BLaER1 treated with 17β-estradiol and CSF1 and Interleukin-3, amounts not matched to agents 10 nM and 100 nM (cell line): ENCODE data around the gene USP3.
A peak's percentile ranks its signal among the peaks of the same experiment; 100 is the strongest.

Experiments
- H3K27ac ChIP-seq, 11 experiments: shearing (Covaris generic); formaldehyde crosslinking; 2 replicates each; pipeline ENCODE4 v1.8.1; 2022
- H3K27me3 ChIP-seq, 11 experiments: shearing (Covaris generic); formaldehyde crosslinking; 2 replicates each; pipeline ENCODE4 v1.8.1; 2022
- H3K36me3 ChIP-seq, 11 experiments: shearing (Covaris generic); formaldehyde crosslinking; 2 replicates each; pipeline ENCODE4 v1.8.1; 2022
- H3K4me1 ChIP-seq, 10 experiments: shearing (Covaris generic); formaldehyde crosslinking; 2 replicates each; pipeline ENCODE4 v1.8.1; 2022
- H3K4me2 ChIP-seq, 11 experiments: shearing (Covaris generic); formaldehyde crosslinking; 2 replicates each; pipeline ENCODE4 v1.8.1; 2022
- H3K4me3 ChIP-seq, 10 experiments: shearing (Covaris generic); formaldehyde crosslinking; 2 replicates each; pipeline ENCODE4 v1.8.1; 2022
- H3K9ac ChIP-seq, 11 experiments: shearing (Covaris generic); formaldehyde crosslinking; 2 replicates each; pipeline ENCODE4 v1.8.1; 2022
- H3K9me3 ChIP-seq, 11 experiments: shearing (Covaris generic); formaldehyde crosslinking; replicated peaks in 1 of 11; 2 replicates each; pipeline ENCODE4 v1.8.1; 2022
- H4K20me1 ChIP-seq, 11 experiments: shearing (Covaris generic); formaldehyde crosslinking; 2 replicates each; pipeline ENCODE4 v1.8.1; 2022
- Cebpa-rat ChIP-seq, 11 experiments: shearing (Covaris generic); IDR thresholded peaks; 2 replicates each; pipeline ENCODE4 v1.8.1; 2022

USP3 gene

DNA sequence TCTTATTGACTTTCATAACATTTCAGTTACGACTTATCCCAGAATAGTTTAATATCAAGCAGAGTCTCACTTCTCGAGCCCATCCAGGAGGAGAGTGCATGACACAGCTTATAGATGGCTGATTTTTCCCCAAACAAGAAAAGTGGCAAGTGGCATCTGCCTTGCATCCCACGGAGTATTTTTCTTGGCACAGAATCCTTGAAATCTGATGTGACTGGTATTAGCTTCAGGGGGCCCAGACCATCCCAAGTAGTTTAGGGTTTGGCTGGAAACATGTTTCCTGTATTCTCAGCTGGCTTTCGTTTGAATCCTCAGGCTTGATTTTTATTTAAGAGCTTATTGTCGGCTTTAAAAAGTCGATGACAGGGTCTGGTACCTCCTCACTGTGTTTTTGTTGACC, 72.0 kb downstream of the USP3 start:
- Histone ChIP-seq H3K4me1 (no peaks in the 10 kb centered on the region), H3K27ac (no peak overlapping the region), H3K9ac (no peak overlapping the region), H3K4me2 (no peak overlapping the region), H3K27me3 (no peaks in the 10 kb centered on the region), H3K9me3 (no peaks in the 10 kb centered on the region), H3K36me3 (peaks cover 94 to 100% (median 98%) of the 10 kb centered on the region in 11 experiments), H3K4me3 (no peak overlapping the region), H4K20me1 (peaks cover 13 to 87% (median 57%) of the 10 kb centered on the region in 11 experiments; a peak in 20 of 22 replicates)
- TF ChIP-seq Cebpa-rat (IDR thresholded peaks at IDR 0.05): no peak

DNA sequence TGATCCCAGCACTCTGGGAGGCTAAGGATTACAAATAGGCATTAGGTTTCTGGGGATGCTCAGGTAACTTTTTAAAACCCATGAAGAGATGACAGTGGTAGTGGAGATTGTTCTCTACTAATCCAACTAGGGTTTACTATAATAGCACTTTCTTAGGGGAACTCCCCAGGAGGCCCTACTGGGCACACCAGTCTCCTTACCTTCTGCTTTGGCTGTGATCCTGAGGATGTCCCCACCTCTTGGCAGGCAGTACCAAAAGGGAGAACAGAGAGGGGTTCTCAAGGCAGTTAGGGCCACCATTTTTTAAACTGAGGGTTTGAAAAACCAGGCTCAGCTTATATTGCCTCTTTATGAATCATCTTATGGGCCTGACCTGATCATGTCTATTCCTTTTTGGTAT, 77.8 kb downstream of the USP3 start:
- no peaks in the 10 kb centered on the region for H3K4me1 ChIP-seq
- TF ChIP-seq Cebpa-rat (IDR thresholded peaks at IDR 0.05): no peak

DNA sequence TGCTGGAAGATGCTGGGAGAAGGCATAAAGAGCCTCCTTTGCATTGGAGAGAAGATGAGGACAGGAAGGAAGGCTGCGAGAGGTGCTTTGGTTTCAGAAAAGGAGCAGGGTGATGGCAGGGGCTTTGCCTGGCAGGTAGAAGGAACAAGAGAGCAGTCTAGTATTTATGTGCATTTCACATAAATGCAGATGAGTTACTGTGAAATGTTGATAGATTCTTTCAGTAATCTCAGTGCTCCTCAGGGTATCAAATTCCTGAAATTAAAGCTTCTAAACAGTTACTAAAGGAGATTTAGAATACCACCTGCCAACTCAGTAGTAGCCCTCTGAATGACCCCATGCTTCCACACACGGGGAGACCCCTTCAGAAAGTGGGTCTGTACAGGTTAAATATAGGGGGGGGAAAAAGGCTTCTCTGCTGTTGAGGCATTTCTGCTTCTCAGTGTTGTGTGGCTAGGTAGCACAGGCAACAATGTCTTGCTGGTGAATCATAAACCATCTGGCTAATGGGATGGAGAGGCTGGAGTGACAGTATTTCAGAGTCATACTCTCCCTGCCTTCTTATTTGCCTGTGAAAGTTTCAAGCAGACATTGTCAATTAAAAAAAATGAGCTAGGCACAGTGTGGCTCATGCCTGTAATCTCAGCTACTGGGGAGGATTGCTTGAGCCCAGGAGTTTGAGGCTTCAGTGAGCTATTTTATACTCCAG, 78.5 kb downstream of the USP3 start:
- peaks cover 4 to 89% (median 58%) of the 10 kb centered on the region in 11 experiments; a peak in 18 of 22 replicates for H4K20me1 ChIP-seq
- peaks cover 0 to 29% (median 12%) of the 10 kb centered on the region in 11 experiments; a peak in 11 of 22 replicates for H3K9me3 ChIP-seq
- H3K9ac ChIP-seq: no peak overlapping the region
- no peak overlapping the region for H3K27ac ChIP-seq
- no peaks in the 10 kb centered on the region for H3K4me1 ChIP-seq
- H3K4me3 ChIP-seq: no peak overlapping the region
- no peak for TF ChIP-seq Cebpa-rat (IDR thresholded peaks at IDR 0.05)
- no peak overlapping the region for H3K4me2 ChIP-seq
- no peaks in the 10 kb centered on the region for H3K27me3 ChIP-seq
- H3K36me3 ChIP-seq: peaks cover 93 to 100% (median 98%) of the 10 kb centered on the region in 11 experiments

More for the DNA sequence above, 77.8 kb downstream of the USP3 start:
- Histone ChIP-seq H3K4me3 (no peak overlapping the region), H3K36me3 (peaks cover 93 to 100% (median 98%) of the 10 kb centered on the region in 11 experiments), H3K27ac (no peak overlapping the region), H3K27me3 (no peaks in the 10 kb centered on the region), H3K9me3 (peaks cover 0 to 29% (median 12%) of the 10 kb centered on the region in 11 experiments; a peak in 11 of 22 replicates), H3K9ac (no peak overlapping the region), H4K20me1 (peaks cover 4 to 91% (median 54%) of the 10 kb centered on the region in 11 experiments; a peak in 18 of 22 replicates), H3K4me2 (no peak overlapping the region)

DNA sequence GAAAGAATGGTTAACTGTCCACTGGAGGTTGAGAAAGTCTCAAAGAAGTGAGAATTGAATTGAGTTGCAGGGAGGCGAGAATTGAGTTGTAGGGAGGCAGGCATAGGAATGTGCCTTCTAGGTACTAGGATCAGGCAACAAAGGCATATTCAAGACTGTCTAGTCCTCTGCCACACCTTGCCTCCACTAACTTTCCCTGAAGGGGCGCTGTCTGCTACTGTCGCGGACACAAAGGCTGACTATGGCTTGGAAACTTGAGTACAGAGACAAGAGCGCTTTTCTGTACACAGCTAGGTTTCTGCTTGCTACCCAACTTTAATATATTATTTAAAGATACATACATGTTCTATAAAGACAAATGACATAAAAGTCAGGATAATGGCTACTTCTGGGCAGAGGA, 82.4 kb downstream of the USP3 start:
- H3K4me1 ChIP-seq: no peaks in the 10 kb centered on the region
- no peak overlapping the region for H3K4me2 ChIP-seq
- H3K27me3 ChIP-seq: no peaks in the 10 kb centered on the region
- peaks cover 0 to 29% (median 12%) of the 10 kb centered on the region in 11 experiments; a peak in 11 of 22 replicates for H3K9me3 ChIP-seq
- no peak overlapping the region for H3K9ac ChIP-seq
- no peak overlapping the region for H3K27ac ChIP-seq
- no peak for TF ChIP-seq Cebpa-rat (IDR thresholded peaks at IDR 0.05)
- H4K20me1 ChIP-seq: peaks cover under 1 to 100% (median 67%) of the 10 kb centered on the region in 11 experiments; a peak in 19 of 22 replicates
- H3K4me3 ChIP-seq: no peak overlapping the region
- peaks cover 95 to 100% (median 100%) of the 10 kb centered on the region in 11 experiments for H3K36me3 ChIP-seq

DNA sequence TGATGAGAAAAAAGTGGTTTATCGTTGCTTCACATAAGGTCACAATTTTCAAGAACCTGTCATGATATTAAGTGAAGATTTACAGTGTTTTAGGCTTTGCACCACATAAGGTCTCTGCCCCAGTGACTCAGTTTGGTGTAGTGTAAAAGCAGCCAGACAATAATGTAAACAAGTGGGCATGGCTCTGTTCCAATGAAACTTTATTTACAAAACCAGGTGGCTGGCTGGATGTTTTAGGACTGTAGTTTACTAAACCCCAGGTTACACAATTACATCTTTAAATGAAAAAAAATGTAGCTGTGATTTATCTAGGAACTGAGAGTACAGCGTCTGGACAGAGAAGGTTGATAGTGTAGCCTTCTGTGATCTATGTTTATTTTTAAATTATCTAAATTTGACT, 83.1 kb downstream of the USP3 start:
- H3K27ac ChIP-seq: no peak overlapping the region
- no peak for TF ChIP-seq Cebpa-rat (IDR thresholded peaks at IDR 0.05)
- H3K4me3 ChIP-seq: no peak overlapping the region
- H3K36me3 ChIP-seq: peaks cover 95 to 100% (median 100%) of the 10 kb centered on the region in 11 experiments
- no peaks in the 10 kb centered on the region for H3K27me3 ChIP-seq
- H4K20me1 ChIP-seq: peaks cover 0 to 99% (median 67%) of the 10 kb centered on the region in 11 experiments; a peak in 19 of 22 replicates
- H3K4me2 ChIP-seq: no peak overlapping the region
- no peak overlapping the region for H3K9ac ChIP-seq
- peaks cover 0 to 24% (median 10%) of the 10 kb centered on the region in 11 experiments; a peak in 11 of 22 replicates for H3K9me3 ChIP-seq
- H3K4me1 ChIP-seq: no peaks in the 10 kb centered on the region

DNA sequence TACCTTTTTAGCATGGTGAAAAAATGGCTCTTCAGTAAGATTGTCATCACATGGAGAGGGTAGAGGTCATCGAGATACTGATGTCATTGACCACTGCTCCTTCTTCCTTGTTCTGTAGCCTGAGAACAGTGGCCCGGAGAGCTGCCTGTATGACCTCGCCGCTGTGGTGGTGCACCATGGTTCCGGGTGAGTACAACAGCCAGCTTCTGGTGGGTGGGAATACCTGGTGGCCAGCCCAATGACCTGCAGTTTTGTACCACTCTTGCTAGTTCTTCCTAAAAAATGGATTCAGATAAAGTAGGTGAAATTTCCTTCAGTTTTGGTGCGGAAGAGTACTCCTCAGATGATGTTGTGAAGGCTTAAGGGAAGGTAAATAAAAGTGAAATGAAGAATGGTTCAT, 84.4 kb downstream of the USP3 start:
- no peak overlapping the region for H3K9ac ChIP-seq
- no peaks in the 10 kb centered on the region for H3K27me3 ChIP-seq
- no peak overlapping the region for H3K27ac ChIP-seq
- H3K4me1 ChIP-seq: peaks cover 0 to 12% (median 4%) of the 10 kb centered on the region in 10 experiments; a peak in 10 of 20 replicates
- no peak for TF ChIP-seq Cebpa-rat (IDR thresholded peaks at IDR 0.05)
- no peak overlapping the region for H3K4me3 ChIP-seq
- peaks cover 0 to 13% (median 1%) of the 10 kb centered on the region in 11 experiments; a peak in 7 of 22 replicates for H3K9me3 ChIP-seq
- peaks cover 95 to 100% (median 100%) of the 10 kb centered on the region in 11 experiments for H3K36me3 ChIP-seq
- H4K20me1 ChIP-seq: peaks cover 0 to 94% (median 67%) of the 10 kb centered on the region in 11 experiments; a peak in 18 of 22 replicates
- no peak overlapping the region for H3K4me2 ChIP-seq

DNA sequence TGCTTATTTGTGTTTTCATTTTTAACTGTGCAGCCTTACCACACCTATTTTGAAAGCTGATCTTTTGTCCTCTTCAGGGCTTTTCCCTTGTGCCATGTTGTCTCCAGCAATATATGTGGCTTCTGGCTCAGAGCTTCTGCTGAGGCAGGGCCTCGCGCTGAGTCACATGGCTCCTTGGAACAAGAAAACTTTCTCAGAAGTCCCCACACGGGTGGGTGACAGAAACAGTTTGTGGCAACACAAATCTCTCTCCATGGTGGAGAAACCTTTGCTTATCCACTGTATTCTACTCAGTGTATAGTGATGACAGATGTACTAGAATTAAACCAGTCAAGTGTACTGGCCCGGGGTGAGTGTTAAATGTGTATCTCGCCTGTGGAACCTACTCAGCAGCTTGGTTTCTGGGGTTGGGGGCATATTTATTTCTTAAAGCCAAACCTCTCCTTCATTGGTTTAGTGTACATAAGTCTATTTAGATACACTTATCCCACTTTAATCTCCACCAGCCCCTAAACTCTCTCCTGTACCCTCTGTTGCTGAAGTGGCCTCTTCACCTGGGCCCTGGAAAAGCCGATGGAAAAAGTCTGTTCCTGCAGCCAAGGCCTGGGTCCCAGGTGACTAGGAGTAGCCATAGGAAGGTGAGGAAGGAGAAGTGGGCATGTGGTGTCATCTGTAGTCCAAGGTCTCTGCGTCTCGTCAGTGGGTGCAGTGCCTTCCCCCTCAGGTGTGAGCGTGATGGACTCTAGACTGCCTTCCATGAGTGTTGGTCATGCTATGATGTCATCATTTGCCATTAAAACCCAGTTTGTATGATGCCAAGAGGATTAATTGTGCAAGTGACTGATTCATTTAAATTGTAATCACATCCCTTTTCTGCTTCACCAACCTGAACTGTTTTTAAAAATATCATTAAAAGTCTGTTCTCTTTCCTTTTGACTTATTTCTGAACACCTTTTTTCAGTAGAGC, 89.6 kb downstream of the USP3 start:
- no peak for TF ChIP-seq Cebpa-rat (IDR thresholded peaks at IDR 0.05)
- no peaks in the 10 kb centered on the region; a peak in 1 of 22 replicates for H3K9me3 ChIP-seq
- H3K4me1 ChIP-seq: peaks cover 23 to 42% (median 32%) of the 10 kb centered on the region in 10 experiments
- H3K9ac ChIP-seq: no peak overlapping the region
- peaks cover 0 to 91% (median 50%) of the 10 kb centered on the region in 11 experiments; a peak in 21 of 22 replicates for H4K20me1 ChIP-seq
- H3K27ac ChIP-seq: no peak overlapping the region
- peaks cover 53 to 65% (median 63%) of the 10 kb centered on the region in 11 experiments for H3K36me3 ChIP-seq
- H3K27me3 ChIP-seq: no peaks in the 10 kb centered on the region
- peak overlapping the region in 6 of 11 experiments; percentile 2 to 65 (median 36); a peak in 6 of 22 replicates for H3K4me2 ChIP-seq
- no peak overlapping the region for H3K4me3 ChIP-seq

DNA sequence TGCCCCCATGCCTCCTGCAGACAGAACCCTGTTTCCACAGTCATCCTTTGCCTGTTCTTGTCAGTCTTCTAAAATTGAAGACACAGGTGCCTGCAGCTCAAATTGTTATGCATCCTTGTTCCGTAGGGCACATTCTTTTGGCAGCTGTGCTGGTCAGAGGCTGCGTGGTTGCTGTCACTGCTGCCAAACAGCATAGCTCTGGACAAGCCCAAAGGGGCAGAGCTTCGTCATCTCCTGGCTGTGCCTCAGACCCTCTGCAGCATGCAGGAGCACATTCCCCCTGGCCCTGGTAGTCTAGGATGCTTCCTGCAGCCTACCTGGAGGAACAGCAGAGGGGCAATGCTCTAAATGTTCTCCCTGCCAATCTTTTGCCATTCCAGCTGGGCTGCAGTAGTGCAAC, 90.7 kb downstream of the USP3 start:
- H3K36me3 ChIP-seq: peaks cover 42 to 54% (median 52%) of the 10 kb centered on the region in 11 experiments
- H4K20me1 ChIP-seq: peaks cover 0 to 86% (median 45%) of the 10 kb centered on the region in 11 experiments; a peak in 21 of 22 replicates
- no peak overlapping the region for H3K27ac ChIP-seq
- H3K27me3 ChIP-seq: no peaks in the 10 kb centered on the region
- H3K9me3 ChIP-seq: no peaks in the 10 kb centered on the region
- H3K4me3 ChIP-seq: no peak overlapping the region
- TF ChIP-seq Cebpa-rat (IDR thresholded peaks at IDR 0.05): no peak
- peak overlapping the region; percentile 1 to 65 (median 38); a peak in 19 of 22 replicates for H3K4me2 ChIP-seq
- H3K9ac ChIP-seq: no peak overlapping the region
- H3K4me1 ChIP-seq: peaks cover 34 to 53% (median 43%) of the 10 kb centered on the region in 10 experiments
